A673 (cell line): ENCODE data around the gene GPAT3. TPM values are rescaled to one million over a fixed set of nuclear protein-coding genes. Genes with fewer than 3 reads are reported as not detected.

Experiments used
- BruUV-seq: library from RNA; stranded (reverse); fragments of 400-500 nt; replicated peaks from 2 replicates; lab custom pipeline; 2021; lab: Mats Ljungman, UMichigan
- CTCF ChIA-PET: fragments of 300-600 bp; sonication (Branson Sonifier 250); formaldehyde crosslinking; loops from one replicate; lab custom pipeline; 2022; ENCODE audit warnings: antibody characterized with exemption; lab: Charles Lee
- POLR2A ChIA-PET: fragments of 300-600 bp; sonication (Branson Sonifier 250); formaldehyde crosslinking; loops from one replicate; lab custom pipeline; 2022; ENCODE audit warnings: antibody characterized with exemption; ENCODE audit not compliant: low non-redundant PET; lab: Charles Lee
- DNase-seq: peaks from one replicate; pipeline ENCODE4 v3.0.0-alpha.2; 2015; ENCODE audit warnings: low spot score
- H3K27ac ChIP-seq: fragments of 200-600 bp; sonication (generic); 2 replicates; pipeline ENCODE4 v1.5.1; 2016; ENCODE audit warnings: mixed run types, low read depth, mild to moderate bottlenecking, mixed read lengths, antibody characterized with exemption, low read length; ENCODE audit not compliant: poor library complexity, severe bottlenecking
- H3K27me3 ChIP-seq: fragments of 200-600 bp; sonication (generic); replicated peaks from 2 replicates; pipeline ENCODE4 v1.6.1; 2017; ENCODE audit warnings: mixed run types, low read depth, mild to moderate bottlenecking, mixed read lengths, antibody characterized with exemption, low read length; ENCODE audit not compliant: insufficient read depth, poor library complexity
- H3K36me3 ChIP-seq: fragments of 200-600 bp; sonication (generic); 2 replicates; pipeline ENCODE4 v1.6.1; 2016; ENCODE audit warnings: mixed run types, mild to moderate bottlenecking, mixed read lengths, antibody characterized with exemption, low read length; ENCODE audit not compliant: insufficient read depth, poor library complexity, severe bottlenecking
- H3K4me1 ChIP-seq: fragments of 200-600 bp; sonication (generic); 2 replicates; pipeline ENCODE4 v1.6.1; 2017; ENCODE audit warnings: mixed run types, mild to moderate bottlenecking, mixed read lengths, antibody characterized with exemption, low read length; ENCODE audit not compliant: insufficient read depth, poor library complexity, severe bottlenecking
- H3K4me3 ChIP-seq: fragments of 200-600 bp; sonication (generic); 2 replicates; pipeline ENCODE4 v1.5.1; 2016; ENCODE audit warnings: low read depth, mixed run types, mild to moderate bottlenecking, mixed read lengths, low read length; ENCODE audit not compliant: poor library complexity, severe bottlenecking
- H3K9me3 ChIP-seq: fragments of 200-600 bp; sonication (generic); 2 replicates; pipeline ENCODE4 v1.6.1; 2016; ENCODE audit warnings: mixed run types, low read depth, mild to moderate bottlenecking, mixed read lengths, antibody characterized with exemption, low read length; ENCODE audit not compliant: poor library complexity, severe bottlenecking
- EZH2 ChIP-seq: fragments of 200-600 bp; sonication (generic); IDR thresholded peaks from 2 replicates; pipeline ENCODE4 v1.6.1; 2017; ENCODE audit warnings: borderline replicate concordance, low read depth, mild to moderate bottlenecking, mixed read lengths, antibody characterized with exemption, low read length; ENCODE audit not compliant: poor library complexity, severe bottlenecking
- intact Hi-C: fragments of 100-400 bp; cut with micrococcal nuclease; formaldehyde crosslinking; loops from one replicate; pipeline ENCODE4 v1.10.0; 2022; ENCODE audit not compliant: unreplicated experiment
- total RNA-seq: library from RNA; stranded (reverse); gene quantifications from 2 replicates; pipeline ENCODE4 v1.2.3, GENCODE V29; 2021
- TF ChIP-seq, protein P1 (sequence below): fragments of 300-800, 200-600 bp; sonication (generic); conservative IDR thresholded peaks from 2 replicates; pipeline ENCODE4 v1.5.1; 2017; ENCODE audit warnings: low read depth, mild to moderate bottlenecking, antibody characterized with exemption, low read length, moderate library complexity, mixed read lengths

Gene GPAT3
- total RNA-seq, 1 experiment from 2014 or later, result 1.2 TPM

GRCh38 chr4:83561381-83561780, 25.5 kb downstream of the GPAT3 start:
- DNase-seq, result no peak

DNA sequence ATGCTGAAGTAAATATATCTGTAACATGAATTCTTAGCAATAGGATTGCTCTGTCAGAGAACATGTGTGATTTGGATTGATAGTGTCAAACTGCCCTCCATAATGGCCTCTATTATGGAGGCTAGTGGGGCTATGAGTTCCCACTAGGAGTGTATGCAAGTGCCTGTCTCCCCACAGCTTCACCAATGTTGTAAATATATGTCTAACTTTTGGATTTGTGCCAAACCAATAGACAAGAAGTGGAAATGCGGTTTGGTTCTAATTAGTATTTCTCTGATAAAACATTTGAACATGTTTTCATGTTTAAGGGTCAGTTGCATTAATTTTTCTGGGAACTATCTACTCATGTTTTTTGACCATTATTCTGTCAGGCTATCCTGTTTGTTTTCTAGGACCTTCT, 28.1 kb downstream of the GPAT3 start:
- Histone ChIP-seq H3K4me1 (no peaks in the 10 kb centered on the region), H3K27ac (no peak overlapping the region), H3K36me3 (no peaks in the 10 kb centered on the region), H3K27me3 (no peaks in the 10 kb centered on the region), H3K4me3 (no peak overlapping the region), H3K9me3 (no peaks in the 10 kb centered on the region)
- no peak for TF ChIP-seq EZH2
- TF ChIP-seq, protein P1, sequence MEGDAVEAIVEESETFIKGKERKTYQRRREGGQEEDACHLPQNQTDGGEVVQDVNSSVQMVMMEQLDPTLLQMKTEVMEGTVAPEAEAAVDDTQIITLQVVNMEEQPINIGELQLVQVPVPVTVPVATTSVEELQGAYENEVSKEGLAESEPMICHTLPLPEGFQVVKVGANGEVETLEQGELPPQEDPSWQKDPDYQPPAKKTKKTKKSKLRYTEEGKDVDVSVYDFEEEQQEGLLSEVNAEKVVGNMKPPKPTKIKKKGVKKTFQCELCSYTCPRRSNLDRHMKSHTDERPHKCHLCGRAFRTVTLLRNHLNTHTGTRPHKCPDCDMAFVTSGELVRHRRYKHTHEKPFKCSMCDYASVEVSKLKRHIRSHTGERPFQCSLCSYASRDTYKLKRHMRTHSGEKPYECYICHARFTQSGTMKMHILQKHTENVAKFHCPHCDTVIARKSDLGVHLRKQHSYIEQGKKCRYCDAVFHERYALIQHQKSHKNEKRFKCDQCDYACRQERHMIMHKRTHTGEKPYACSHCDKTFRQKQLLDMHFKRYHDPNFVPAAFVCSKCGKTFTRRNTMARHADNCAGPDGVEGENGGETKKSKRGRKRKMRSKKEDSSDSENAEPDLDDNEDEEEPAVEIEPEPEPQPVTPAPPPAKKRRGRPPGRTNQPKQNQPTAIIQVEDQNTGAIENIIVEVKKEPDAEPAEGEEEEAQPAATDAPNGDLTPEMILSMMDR, result no peak
- intact Hi-C loops, result no loop called here
- no peak for DNase-seq
- POLR2A ChIA-PET, result no interaction called here
- BruUV-seq, result no TSS peak
- CTCF ChIA-PET, result no interaction called here

More at GRCh38 chr4:83561381-83561780, 25.5 kb downstream of the GPAT3 start:
- no peak for TF ChIP-seq EZH2
- intact Hi-C loops, result no loop called here
- Histone ChIP-seq H3K36me3 (no peaks in the 10 kb centered on the region), H3K4me1 (no peaks in the 10 kb centered on the region), H3K27ac (no peak overlapping the region), H3K4me3 (no peak overlapping the region), H3K9me3 (no peaks in the 10 kb centered on the region), H3K27me3 (no peaks in the 10 kb centered on the region)
- ChIA-PET POLR2A (no interaction called here), CTCF (no interaction called here)
- no TSS peak for BruUV-seq

- TF ChIP-seq EZH2, result no peak
- TF ChIP-seq, protein P1, result no peak
Measured at GRCh38 chr4:83568062-83568461, 32.2 kb downstream of the GPAT3 start.

GRCh38 chr4:83569429-83569828, 33.5 kb downstream of the GPAT3 start:
- intact Hi-C loops, result no loop called here
- ChIA-PET CTCF (no interaction called here), POLR2A (no interaction called here)
- no peak for DNase-seq
- no peak overlapping the region for H3K4me3 ChIP-seq
- no peaks in the 10 kb centered on the region for H3K36me3 ChIP-seq
- TF ChIP-seq, protein P1, result no peak
- TF ChIP-seq EZH2, result no peak
- BruUV-seq, result no TSS peak
- H3K27me3 ChIP-seq, result no peaks in the 10 kb centered on the region
- no peak overlapping the region for H3K27ac ChIP-seq
- H3K4me1 ChIP-seq, result no peaks in the 10 kb centered on the region
- no peaks in the 10 kb centered on the region for H3K9me3 ChIP-seq

More at GRCh38 chr4:83568062-83568461, 32.2 kb downstream of the GPAT3 start:
- CTCF ChIA-PET, result no interaction called here
- H3K9me3 ChIP-seq, result no peaks in the 10 kb centered on the region
- no peaks in the 10 kb centered on the region for H3K4me1 ChIP-seq
- DNase-seq, result no peak
- H3K4me3 ChIP-seq, result no peak overlapping the region
- no peak overlapping the region for H3K27ac ChIP-seq
- no peaks in the 10 kb centered on the region for H3K27me3 ChIP-seq
- POLR2A ChIA-PET, result no interaction called here
- no peaks in the 10 kb centered on the region for H3K36me3 ChIP-seq
- intact Hi-C loops, result no loop called here
- BruUV-seq, result no TSS peak
